IgD-negative memory B cell (primary cell): ENCODE data around the gene PPIE. TPM values are rescaled to one million over a fixed set of nuclear protein-coding genes. Genes with fewer than 3 reads are reported as not detected.
A peak's percentile ranks its signal among the peaks of the same experiment; 100 is the strongest.

ENCODE experiments used
- H3K27ac Mint-ChIP-seq, 3 donors: one replicate each; pipeline ENCODE4 v1.8.0; 2020 to 2022; ENCODE audit warnings: mild to moderate bottlenecking in 3 of 3, mixed read lengths in 3 of 3, moderate library complexity in 1 of 3
- H3K27me3 Mint-ChIP-seq: one replicate; pipeline ENCODE4 v1.8.0; 2021; ENCODE audit warnings: mixed read lengths
- H3K36me3 Mint-ChIP-seq: one replicate; pipeline ENCODE4 v1.8.0; 2020; ENCODE audit warnings: mild to moderate bottlenecking, mixed read lengths
- H3K4me1 Mint-ChIP-seq, 3 donors: one replicate each; pipeline ENCODE4 v1.8.0; 2020 to 2022; ENCODE audit warnings: mixed read lengths in 3 of 3, mild to moderate bottlenecking in 1 of 3
- H3K4me3 Mint-ChIP-seq, 4 donors: one replicate each; pipeline ENCODE4 v1.8.0; 2020 to 2022; ENCODE audit warnings: mild to moderate bottlenecking in 4 of 4, mixed read lengths in 4 of 4, moderate library complexity in 3 of 4
- H3K9me3 Mint-ChIP-seq, 3 donors: one replicate each; pipeline ENCODE4 v1.8.0; 2020 to 2021; ENCODE audit warnings: mixed read lengths in 3 of 3, mild to moderate bottlenecking in 1 of 3
- polyA plus RNA-seq: library from polyadenylated mRNA; unstranded; fragments of 300-500 nt; fragmentation: Illumina TruSeq; gene quantifications from one replicate; pipeline ENCODE4 v1.2.3, GENCODE V29; 2021

PPIE gene
- polyA plus RNA-seq, 1 donor from 2014 or later: 83.7 TPM

- Mint-ChIP-seq H3K27ac (peak overlapping the region in 1 of 3 donors; percentile 22), H3K9me3 (no peaks in the 10 kb centered on the region), H3K4me1 (no peaks in the 10 kb centered on the region), H3K4me3 (no peak overlapping the region), H3K36me3 (peaks cover 3% of the 10 kb centered on the region), H3K27me3 (peaks cover 4% of the 10 kb centered on the region)
Observed at GRCh38 chr1:39704757-39705156, 33.9 kb upstream of the PPIE start.

- H3K4me1 Mint-ChIP-seq: no peaks in the 10 kb centered on the region
- no peaks in the 10 kb centered on the region for H3K9me3 Mint-ChIP-seq
- no peak overlapping the region for H3K27ac Mint-ChIP-seq
- H3K36me3 Mint-ChIP-seq: peaks cover 3% of the 10 kb centered on the region
- H3K4me3 Mint-ChIP-seq: no peak overlapping the region
- peaks cover 9% of the 10 kb centered on the region for H3K27me3 Mint-ChIP-seq
Observed at GRCh38 chr1:39707506-39707905, 31.2 kb upstream of the PPIE start.

GRCh38 chr1:39711104-39711965 is 27.3 kb upstream of the PPIE start:
- H3K4me1 Mint-ChIP-seq: no peaks in the 10 kb centered on the region
- no peak overlapping the region for H3K4me3 Mint-ChIP-seq
- peaks cover 3% of the 10 kb centered on the region for H3K36me3 Mint-ChIP-seq
- no peaks in the 10 kb centered on the region for H3K9me3 Mint-ChIP-seq
- peaks cover 13% of the 10 kb centered on the region for H3K27me3 Mint-ChIP-seq
- H3K27ac Mint-ChIP-seq: no peak overlapping the region

GRCh38 chr1:39711966-39712340 is 26.7 kb upstream of the PPIE start:
- H3K36me3 Mint-ChIP-seq: peaks cover 3% of the 10 kb centered on the region
- no peaks in the 10 kb centered on the region for H3K9me3 Mint-ChIP-seq
- H3K27me3 Mint-ChIP-seq: peaks cover 14% of the 10 kb centered on the region
- H3K27ac Mint-ChIP-seq: no peak overlapping the region
- H3K4me1 Mint-ChIP-seq: no peaks in the 10 kb centered on the region
- no peak overlapping the region for H3K4me3 Mint-ChIP-seq

GRCh38 chr1:39713557-39713956 is 25.1 kb upstream of the PPIE start:
- Mint-ChIP-seq H3K36me3 (peaks cover 3% of the 10 kb centered on the region), H3K27me3 (peaks cover 24% of the 10 kb centered on the region), H3K27ac (no peak overlapping the region), H3K9me3 (no peaks in the 10 kb centered on the region), H3K4me3 (no peak overlapping the region), H3K4me1 (no peaks in the 10 kb centered on the region)

- H3K4me3 Mint-ChIP-seq: no peak overlapping the region
- no peak overlapping the region for H3K27ac Mint-ChIP-seq
- peaks cover 0 to 2% (median 0%) of the 10 kb centered on the region in 3 donors for H3K4me1 Mint-ChIP-seq
- no peaks in the 10 kb centered on the region for H3K36me3 Mint-ChIP-seq
- H3K27me3 Mint-ChIP-seq: peaks cover 17% of the 10 kb centered on the region
- no peaks in the 10 kb centered on the region for H3K9me3 Mint-ChIP-seq
Observed at GRCh38 chr1:39717809-39718208, 20.9 kb upstream of the PPIE start.

GRCh38 chr1:39720094-39720999 is 18.3 kb upstream of the PPIE start:
- Mint-ChIP-seq H3K4me1 (peaks cover 0 to 2% (median 0%) of the 10 kb centered on the region in 3 donors), H3K4me3 (no peak overlapping the region), H3K36me3 (no peaks in the 10 kb centered on the region), H3K9me3 (no peaks in the 10 kb centered on the region), H3K27ac (no peak overlapping the region), H3K27me3 (peaks cover 21% of the 10 kb centered on the region)

- Mint-ChIP-seq H3K27me3 (peaks cover 23% of the 10 kb centered on the region), H3K36me3 (no peaks in the 10 kb centered on the region), H3K4me1 (peaks cover 0 to 2% (median 0%) of the 10 kb centered on the region in 3 donors)
Observed at GRCh38 chr1:39721664-39722063, 17.0 kb upstream of the PPIE start.

GRCh38 chr1:39722495-39722894 is 16.2 kb upstream of the PPIE start:
- no peak overlapping the region for H3K27ac Mint-ChIP-seq
- peaks cover 22% of the 10 kb centered on the region for H3K27me3 Mint-ChIP-seq
- no peak overlapping the region for H3K4me3 Mint-ChIP-seq
- peaks cover 4 to 7% (median 6%) of the 10 kb centered on the region in 3 donors for H3K4me1 Mint-ChIP-seq
- no peaks in the 10 kb centered on the region for H3K36me3 Mint-ChIP-seq
- H3K9me3 Mint-ChIP-seq: no peaks in the 10 kb centered on the region

More at GRCh38 chr1:39721664-39722063, 17.0 kb upstream of the PPIE start:
- H3K9me3 Mint-ChIP-seq: no peaks in the 10 kb centered on the region
- H3K4me3 Mint-ChIP-seq: no peak overlapping the region
- peak overlapping the region in 1 of 3 donors; percentile 1 for H3K27ac Mint-ChIP-seq

GRCh38 chr1:39726600-39726999 is 12.1 kb upstream of the PPIE start:
- no peak overlapping the region for H3K4me3 Mint-ChIP-seq
- no peak overlapping the region for H3K27ac Mint-ChIP-seq
- peaks cover 34% of the 10 kb centered on the region for H3K27me3 Mint-ChIP-seq
- H3K4me1 Mint-ChIP-seq: peaks cover 9 to 11% (median 10%) of the 10 kb centered on the region in 3 donors
- no peaks in the 10 kb centered on the region for H3K9me3 Mint-ChIP-seq
- H3K36me3 Mint-ChIP-seq: no peaks in the 10 kb centered on the region

- no peaks in the 10 kb centered on the region for H3K36me3 Mint-ChIP-seq
- peak overlapping the region in 3 of 4 donors; percentile 82 to 95 (median 93) for H3K4me3 Mint-ChIP-seq
- no peaks in the 10 kb centered on the region for H3K9me3 Mint-ChIP-seq
- H3K4me1 Mint-ChIP-seq: peaks cover 9 to 11% (median 10%) of the 10 kb centered on the region in 3 donors
- peaks cover 36% of the 10 kb centered on the region for H3K27me3 Mint-ChIP-seq
- H3K27ac Mint-ChIP-seq: peak overlapping the region in 2 of 3 donors; percentile 19 to 80
Observed at GRCh38 chr1:39727221-39727931, 11.3 kb upstream of the PPIE start.

GRCh38 chr1:39727932-39728317 is 10.8 kb upstream of the PPIE start:
- Mint-ChIP-seq H3K27ac (peak overlapping the region in 2 of 3 donors; percentile 8 to 19), H3K4me1 (peaks cover 9 to 11% (median 10%) of the 10 kb centered on the region in 3 donors), H3K4me3 (peak overlapping the region; percentile 64 to 95 (median 88)), H3K27me3 (peaks cover 38% of the 10 kb centered on the region), H3K9me3 (no peaks in the 10 kb centered on the region), H3K36me3 (no peaks in the 10 kb centered on the region)

GRCh38 chr1:39729030-39729429 is 9.7 kb upstream of the PPIE start:
- Mint-ChIP-seq H3K27ac (no peak overlapping the region), H3K36me3 (no peaks in the 10 kb centered on the region), H3K27me3 (peaks cover 45% of the 10 kb centered on the region), H3K9me3 (no peaks in the 10 kb centered on the region), H3K4me1 (peaks cover 9 to 11% (median 10%) of the 10 kb centered on the region in 3 donors), H3K4me3 (peak overlapping the region in 1 of 4 donors; percentile 11)

- Mint-ChIP-seq H3K27me3 (peaks cover 43% of the 10 kb centered on the region), H3K9me3 (no peaks in the 10 kb centered on the region), H3K36me3 (no peaks in the 10 kb centered on the region), H3K4me1 (peaks cover 9 to 11% (median 10%) of the 10 kb centered on the region in 3 donors), H3K4me3 (no peak overlapping the region), H3K27ac (no peak overlapping the region)
Observed at GRCh38 chr1:39729842-39730241, 8.8 kb upstream of the PPIE start.
